Measurements from ENCODE around the gene PTGIS. TPM values are rescaled to one million over a fixed set of nuclear protein-coding genes. Genes with fewer than 3 reads are reported as not detected.

The PTGIS gene
- total RNA-seq, 1 donor from 2014 or later: 31.3 TPM

DNA sequence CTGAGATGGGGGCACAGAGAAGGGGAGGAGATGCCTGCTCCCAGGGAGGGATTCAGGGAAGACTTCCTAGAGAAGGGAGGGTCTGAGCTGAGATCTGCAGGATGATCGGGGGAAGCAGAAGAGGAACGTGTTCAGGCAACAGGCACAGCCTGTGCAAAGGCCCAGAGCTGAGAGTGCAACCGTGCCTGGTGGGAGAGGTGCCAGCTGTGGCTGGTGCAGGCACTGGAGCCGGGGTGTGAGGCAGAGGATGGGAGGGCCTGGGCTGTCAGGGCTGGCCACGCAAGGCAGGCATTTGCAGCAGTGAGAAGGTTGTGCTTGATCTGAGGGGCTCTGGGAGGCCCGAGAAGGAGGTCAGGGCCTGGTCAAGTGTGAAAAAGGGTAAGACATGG is 27.7 kb downstream of the PTGIS start:
- Mint-ChIP-seq H3K27ac (no peak overlapping the region), H3K4me3 (no peak overlapping the region), H3K36me3 (peaks cover 27% of the 10 kb centered on the region), H3K4me1 (peaks cover 3% of the 10 kb centered on the region), H3K9me3 (peaks cover 10% of the 10 kb centered on the region), H3K27me3 (ENCODE audit: insufficient read depth, low read depth) (peaks cover 2% of the 10 kb centered on the region)
- Histone ChIP-seq H3K9me3 (ENCODE audit: low read depth) (no peaks in the 10 kb centered on the region), H3K27ac (no peak overlapping the region), H3K4me2 (no peak overlapping the region), H3F3A (ENCODE audit: low read depth) (peaks cover 14% of the 10 kb centered on the region), H3K27me3 (no peaks in the 10 kb centered on the region), H3K79me2 (ENCODE audit: low read depth) (no peaks in the 10 kb centered on the region), H3K4me1 (no peaks in the 10 kb centered on the region), H3K36me3 (peaks cover 6% of the 10 kb centered on the region), H3K4me3 (no peak overlapping the region), H4K20me1 (ENCODE audit: low read depth) (no peaks in the 10 kb centered on the region), H3K9ac (no peak overlapping the region), H2AFZ (replicated peaks) (no peak overlapping the region)
- TF ChIP-seq, protein P1, sequence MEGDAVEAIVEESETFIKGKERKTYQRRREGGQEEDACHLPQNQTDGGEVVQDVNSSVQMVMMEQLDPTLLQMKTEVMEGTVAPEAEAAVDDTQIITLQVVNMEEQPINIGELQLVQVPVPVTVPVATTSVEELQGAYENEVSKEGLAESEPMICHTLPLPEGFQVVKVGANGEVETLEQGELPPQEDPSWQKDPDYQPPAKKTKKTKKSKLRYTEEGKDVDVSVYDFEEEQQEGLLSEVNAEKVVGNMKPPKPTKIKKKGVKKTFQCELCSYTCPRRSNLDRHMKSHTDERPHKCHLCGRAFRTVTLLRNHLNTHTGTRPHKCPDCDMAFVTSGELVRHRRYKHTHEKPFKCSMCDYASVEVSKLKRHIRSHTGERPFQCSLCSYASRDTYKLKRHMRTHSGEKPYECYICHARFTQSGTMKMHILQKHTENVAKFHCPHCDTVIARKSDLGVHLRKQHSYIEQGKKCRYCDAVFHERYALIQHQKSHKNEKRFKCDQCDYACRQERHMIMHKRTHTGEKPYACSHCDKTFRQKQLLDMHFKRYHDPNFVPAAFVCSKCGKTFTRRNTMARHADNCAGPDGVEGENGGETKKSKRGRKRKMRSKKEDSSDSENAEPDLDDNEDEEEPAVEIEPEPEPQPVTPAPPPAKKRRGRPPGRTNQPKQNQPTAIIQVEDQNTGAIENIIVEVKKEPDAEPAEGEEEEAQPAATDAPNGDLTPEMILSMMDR (IDR thresholded peaks at IDR 0.05): no peak
- TF ChIP-seq EZH2 (IDR thresholded peaks at IDR 0.05) (no peak), EZH2phosphoT487 (IDR thresholded peaks at IDR 0.05) (no peak)
- no peak for DNase-seq (ENCODE audit: low spot score)

DNA sequence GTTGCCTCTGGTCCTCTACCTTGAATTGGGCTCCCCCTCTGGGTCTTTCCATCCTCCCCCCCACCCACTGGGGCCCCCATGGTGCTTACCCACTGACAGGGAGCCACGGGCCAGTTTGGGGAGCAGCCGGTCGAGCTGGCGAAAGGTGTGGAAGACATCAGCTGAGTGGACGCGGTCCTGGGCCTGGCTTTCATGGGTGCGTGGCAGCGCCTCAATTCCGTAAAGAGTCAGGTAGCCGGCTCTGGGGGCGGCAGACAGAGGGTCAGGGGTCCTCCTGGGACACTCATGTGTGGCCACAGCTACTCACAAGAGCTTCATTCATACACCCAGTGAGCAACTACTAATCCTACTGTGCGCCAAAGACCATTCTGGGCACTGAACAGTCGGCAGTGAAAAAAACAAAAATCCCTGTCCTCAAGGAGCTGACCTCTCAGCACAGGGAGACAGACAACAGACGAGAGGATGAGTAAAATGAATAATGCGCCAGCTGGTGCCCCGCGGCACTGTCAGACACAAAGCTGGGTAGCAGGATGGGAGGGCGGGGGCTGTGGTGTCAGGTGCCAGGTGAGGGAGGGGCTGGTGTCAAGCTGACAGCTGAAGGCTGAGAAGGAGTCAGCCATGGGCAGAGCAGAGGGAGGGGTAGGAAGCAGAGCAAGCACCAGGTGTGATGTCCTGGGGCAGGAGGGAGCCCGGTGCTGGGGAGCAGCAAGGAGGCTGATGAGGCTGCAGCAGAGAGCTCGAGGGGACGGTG is 28.3 kb downstream of the PTGIS start:
- TF ChIP-seq, protein P1 (IDR thresholded peaks at IDR 0.05): no peak
- TF ChIP-seq EZH2 (IDR thresholded peaks at IDR 0.05) (no peak), EZH2phosphoT487 (IDR thresholded peaks at IDR 0.05) (no peak)
- no peak overlapping the region for H3K27ac ChIP-seq
- H3K79me2 ChIP-seq (ENCODE audit: low read depth): no peaks in the 10 kb centered on the region
- no peak overlapping the region for H3K4me3 ChIP-seq
- DNase-seq (ENCODE audit: low spot score): no peak
- H3K9me3 Mint-ChIP-seq: peaks cover 9% of the 10 kb centered on the region
- no peaks in the 10 kb centered on the region for H4K20me1 ChIP-seq (ENCODE audit: low read depth)
- H3K4me1 Mint-ChIP-seq: peaks cover 3% of the 10 kb centered on the region
- H3K4me1 ChIP-seq: no peaks in the 10 kb centered on the region
- H3K9ac ChIP-seq: no peak overlapping the region
- peaks cover 6% of the 10 kb centered on the region for H3K36me3 ChIP-seq
- H3F3A ChIP-seq (ENCODE audit: low read depth): peaks cover 14% of the 10 kb centered on the region
- H2AFZ ChIP-seq (replicated peaks): no peak overlapping the region
- H3K4me3 Mint-ChIP-seq: no peak overlapping the region
- H3K4me2 ChIP-seq: no peak overlapping the region
- H3K9me3 ChIP-seq (ENCODE audit: low read depth): no peaks in the 10 kb centered on the region
- no peak overlapping the region for H3K27ac Mint-ChIP-seq
- H3K36me3 Mint-ChIP-seq: peaks cover 25% of the 10 kb centered on the region
- no peaks in the 10 kb centered on the region for H3K27me3 ChIP-seq
- peaks cover 2% of the 10 kb centered on the region for H3K27me3 Mint-ChIP-seq (ENCODE audit: insufficient read depth, low read depth)

DNA sequence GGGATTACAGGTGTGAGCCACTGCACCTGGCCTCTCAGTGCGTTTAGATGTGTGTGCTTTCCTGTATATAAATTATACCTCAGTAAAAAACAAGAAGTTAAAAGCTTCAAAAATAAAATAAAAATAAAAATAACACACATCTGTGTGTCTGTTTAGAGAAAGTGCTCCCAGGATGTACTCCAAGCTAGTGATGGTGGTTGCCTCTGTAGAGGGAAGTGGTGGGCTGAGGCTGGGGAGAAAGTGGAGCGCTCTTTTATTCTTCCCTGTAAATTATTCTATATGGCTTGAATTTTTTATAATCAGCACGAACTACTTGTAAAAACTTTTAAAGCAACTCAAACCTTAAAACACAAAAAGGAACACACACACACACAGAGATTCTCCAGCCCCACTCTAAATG is 29.0 kb downstream of the PTGIS start:
- Histone ChIP-seq H3K4me2 (no peak overlapping the region), H2AFZ (replicated peaks) (no peak overlapping the region), H3K36me3 (peaks cover 6% of the 10 kb centered on the region), H3K4me3 (no peak overlapping the region), H4K20me1 (ENCODE audit: low read depth) (no peaks in the 10 kb centered on the region), H3K27me3 (no peaks in the 10 kb centered on the region), H3F3A (ENCODE audit: low read depth) (peaks cover 14% of the 10 kb centered on the region), H3K79me2 (ENCODE audit: low read depth) (no peaks in the 10 kb centered on the region), H3K4me1 (no peaks in the 10 kb centered on the region), H3K27ac (no peak overlapping the region), H3K9me3 (ENCODE audit: low read depth) (no peaks in the 10 kb centered on the region), H3K9ac (no peak overlapping the region)
- TF ChIP-seq EZH2phosphoT487 (IDR thresholded peaks at IDR 0.05): no peak
- TF ChIP-seq, protein P1 (IDR thresholded peaks at IDR 0.05): no peak
- no peak for TF ChIP-seq EZH2 (IDR thresholded peaks at IDR 0.05)
- Mint-ChIP-seq H3K9me3 (peaks cover 9% of the 10 kb centered on the region), H3K4me1 (peaks cover 3% of the 10 kb centered on the region), H3K4me3 (no peak overlapping the region), H3K27me3 (ENCODE audit: insufficient read depth, low read depth) (peaks cover 2% of the 10 kb centered on the region), H3K27ac (no peak overlapping the region), H3K36me3 (peaks cover 25% of the 10 kb centered on the region)
- DNase-seq (ENCODE audit: low spot score): no peak
